Measurements from ENCODE around the gene TTLL8. TPM values are rescaled to one million over a fixed set of nuclear protein-coding genes. Genes with fewer than 3 reads are reported as not detected.
A peak's percentile ranks its signal among the peaks of the same experiment; 100 is the strongest.

The TTLL8 gene
- total RNA-seq, 1 experiment from 2014 or later: not detected

DNA sequence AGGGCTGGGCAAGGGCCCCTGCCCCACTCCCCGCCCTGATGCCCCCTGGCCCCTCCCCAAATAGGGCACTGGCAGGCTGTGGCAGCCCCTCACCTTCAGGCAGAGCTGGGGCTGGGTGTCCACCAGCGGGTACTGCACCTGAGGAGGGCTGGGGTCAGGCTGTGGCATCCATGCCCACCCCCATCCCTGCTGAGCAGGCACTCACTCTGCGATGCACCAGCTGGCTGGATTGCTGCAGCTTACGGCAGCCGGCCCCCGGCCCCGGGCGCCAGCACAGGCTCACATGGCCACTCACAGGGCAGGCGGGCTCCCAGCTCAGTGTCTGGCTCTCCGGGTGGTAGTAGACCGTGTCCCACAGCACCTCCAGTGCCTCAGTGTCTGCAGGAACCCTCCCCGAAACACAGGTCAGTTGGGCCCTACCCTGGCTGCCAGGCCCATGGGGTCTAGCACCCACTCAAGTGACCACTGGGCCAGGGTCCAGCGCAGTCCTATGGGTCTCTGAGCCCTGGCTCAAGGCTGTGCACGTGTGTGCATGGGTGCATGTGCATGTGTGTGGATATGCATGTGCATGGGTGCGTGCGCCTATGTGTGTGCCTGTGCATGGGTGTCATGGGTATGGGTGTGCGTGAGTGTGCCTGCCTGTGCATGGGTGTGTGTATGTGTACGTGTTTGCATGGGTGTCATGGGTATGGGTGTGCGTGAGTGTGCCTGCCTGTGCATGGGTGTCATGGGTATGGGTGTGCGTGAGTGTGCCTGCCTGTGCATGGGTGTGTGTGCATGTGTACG, 60.0 kb downstream of the TTLL8 start:
- no peak overlapping the region for H3K14ac ChIP-seq (ENCODE audit: insufficient read depth, low read length)
- H2BK120ac ChIP-seq (ENCODE audit: low read depth, low read length, poor library complexity, severe bottlenecking): no peak overlapping the region
- H3K79me2 ChIP-seq (ENCODE audit: insufficient read depth, low read length): no peaks in the 10 kb centered on the region
- TF ChIP-seq, protein P1, sequence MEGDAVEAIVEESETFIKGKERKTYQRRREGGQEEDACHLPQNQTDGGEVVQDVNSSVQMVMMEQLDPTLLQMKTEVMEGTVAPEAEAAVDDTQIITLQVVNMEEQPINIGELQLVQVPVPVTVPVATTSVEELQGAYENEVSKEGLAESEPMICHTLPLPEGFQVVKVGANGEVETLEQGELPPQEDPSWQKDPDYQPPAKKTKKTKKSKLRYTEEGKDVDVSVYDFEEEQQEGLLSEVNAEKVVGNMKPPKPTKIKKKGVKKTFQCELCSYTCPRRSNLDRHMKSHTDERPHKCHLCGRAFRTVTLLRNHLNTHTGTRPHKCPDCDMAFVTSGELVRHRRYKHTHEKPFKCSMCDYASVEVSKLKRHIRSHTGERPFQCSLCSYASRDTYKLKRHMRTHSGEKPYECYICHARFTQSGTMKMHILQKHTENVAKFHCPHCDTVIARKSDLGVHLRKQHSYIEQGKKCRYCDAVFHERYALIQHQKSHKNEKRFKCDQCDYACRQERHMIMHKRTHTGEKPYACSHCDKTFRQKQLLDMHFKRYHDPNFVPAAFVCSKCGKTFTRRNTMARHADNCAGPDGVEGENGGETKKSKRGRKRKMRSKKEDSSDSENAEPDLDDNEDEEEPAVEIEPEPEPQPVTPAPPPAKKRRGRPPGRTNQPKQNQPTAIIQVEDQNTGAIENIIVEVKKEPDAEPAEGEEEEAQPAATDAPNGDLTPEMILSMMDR (conservative IDR thresholded peaks at IDR 0.05): no peak
- H3K27ac ChIP-seq (ENCODE audit: insufficient read length, low read depth, low read length): no peak overlapping the region
- no CpG with 5 or more reads among the region's 21 CpGs for WGBS (ENCODE audit: extremely low coverage, insufficient read length, low lambda C conversion rate)
- H3K18ac ChIP-seq (ENCODE audit: insufficient read length, low read depth, low read length): no peak overlapping the region
- no peaks in the 10 kb centered on the region for H3K79me1 ChIP-seq (ENCODE audit: insufficient read depth, low read depth, low read length, poor library complexity, severe bottlenecking)
- peaks cover 14 to 21% of the 10 kb centered on the region in 2 experiments; a peak in 3 of 4 replicates for H3K4me1 Mint-ChIP-seq
- no peaks in the 10 kb centered on the region for H3K4me1 ChIP-seq (ENCODE audit: insufficient read depth, low read length)
- no peak overlapping the region for H2BK20ac ChIP-seq (ENCODE audit: low read depth, low read length, poor library complexity, severe bottlenecking)
- no peaks in the 10 kb centered on the region for H3K9me3 ChIP-seq (ENCODE audit: control insufficient read depth, low read depth, low read length)
- no peak overlapping the region for H3T11ph ChIP-seq (ENCODE audit: low read length)
- H2BK15ac ChIP-seq (ENCODE audit: low read depth, low read length): no peak overlapping the region
- H4K20me1 ChIP-seq (ENCODE audit: control insufficient read depth, insufficient read depth, insufficient read length): no peaks in the 10 kb centered on the region
- H3K27me3 ChIP-seq (ENCODE audit: insufficient read depth, low read length): peaks cover 9% of the 10 kb centered on the region; the same call in 1 of the 2 replicates
- no peaks in the 10 kb centered on the region; a peak in 2 of 5 replicates for H3K9me3 Mint-ChIP-seq
- H2AFZ ChIP-seq (ENCODE audit: low read length): no peak overlapping the region
- no peak overlapping the region for H4K8ac ChIP-seq (replicated peaks; ENCODE audit: insufficient read length, low read depth, low read length)
- no peaks in the 10 kb centered on the region; a peak in 1 of 7 replicates for H3K36me3 Mint-ChIP-seq (ENCODE audit: insufficient read depth in 1 of 3, low read depth in 3 of 3)
- H2BK12ac ChIP-seq (ENCODE audit: insufficient read length, low read depth, low read length): no peak overlapping the region
- H4K5ac ChIP-seq (ENCODE audit: insufficient read length, low read depth, low read length): no peak overlapping the region
- no peak overlapping the region for H3K4ac ChIP-seq (ENCODE audit: low read depth, low read length)
- H3K23ac ChIP-seq (ENCODE audit: insufficient read length, low read depth, low read length): no peak overlapping the region
- H2AK5ac ChIP-seq (ENCODE audit: insufficient read length, low read length): no peak overlapping the region
- peak overlapping the region in 1 of 2 experiments; percentile 75; a peak in 3 of 5 replicates for H3K4me3 Mint-ChIP-seq
- no peak overlapping the region for H3K56ac ChIP-seq (ENCODE audit: insufficient read length, low read depth, low read length)
- no peak overlapping the region for H4K91ac ChIP-seq (ENCODE audit: insufficient read length, low read depth, low read length)
- peaks cover 4% of the 10 kb centered on the region for H3K23me2 ChIP-seq (ENCODE audit: insufficient read length, low read depth, low read length, poor library complexity, severe bottlenecking)
- H3K27ac Mint-ChIP-seq: no peak overlapping the region; a peak in 1 of 7 replicates
- H3K27me3 Mint-ChIP-seq (ENCODE audit: low read depth): peaks cover 36% of the 10 kb centered on the region
- no peak for DNase-seq
- no peak overlapping the region for H2BK5ac ChIP-seq (ENCODE audit: insufficient read length, low read length)
- no peak overlapping the region for H3K4me2 ChIP-seq (ENCODE audit: insufficient read depth, insufficient read length, low read length)
- no peak overlapping the region for H3K9ac ChIP-seq (ENCODE audit: extremely low read depth, insufficient read length, low read length)
